ENCODE measurements around the gene CD40.

CD40 gene

DNA sequence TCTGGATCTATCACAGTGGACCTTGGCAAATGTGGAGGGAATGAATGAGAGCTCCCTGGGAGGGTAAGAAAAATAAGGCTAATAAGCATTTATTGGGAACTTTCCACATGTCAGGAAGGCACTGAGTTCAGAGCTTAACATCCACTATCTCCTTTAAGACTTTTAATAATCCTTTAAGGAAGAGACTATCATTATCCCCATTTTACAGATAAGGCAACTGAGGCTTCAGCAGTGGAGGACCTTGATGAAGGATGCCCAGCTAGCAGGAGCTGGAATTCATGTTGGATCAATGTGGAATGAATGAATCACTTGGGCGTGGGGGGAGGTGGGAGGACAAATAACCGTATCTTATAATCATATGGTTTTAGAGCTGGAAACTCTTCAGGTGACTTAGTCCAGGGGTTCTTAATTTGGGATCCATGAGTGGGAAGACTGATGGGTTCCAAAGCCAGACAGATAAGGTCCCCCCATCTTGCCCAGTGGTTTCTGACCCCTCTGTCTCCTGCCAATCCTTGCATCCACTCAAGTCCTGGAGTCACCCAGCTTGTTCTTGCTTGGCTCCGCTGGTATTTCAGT lies 54.9 kb downstream of the CD40 start:
- TF ChIP-seq POLR2A (IDR thresholded peaks at IDR 0.05; ENCODE audit: low read length) (no peak), GATA1 (IDR thresholded peaks at IDR 0.05; ENCODE audit: low read depth, low read length) (no peak)
- no peak for DNase-seq

DNA sequence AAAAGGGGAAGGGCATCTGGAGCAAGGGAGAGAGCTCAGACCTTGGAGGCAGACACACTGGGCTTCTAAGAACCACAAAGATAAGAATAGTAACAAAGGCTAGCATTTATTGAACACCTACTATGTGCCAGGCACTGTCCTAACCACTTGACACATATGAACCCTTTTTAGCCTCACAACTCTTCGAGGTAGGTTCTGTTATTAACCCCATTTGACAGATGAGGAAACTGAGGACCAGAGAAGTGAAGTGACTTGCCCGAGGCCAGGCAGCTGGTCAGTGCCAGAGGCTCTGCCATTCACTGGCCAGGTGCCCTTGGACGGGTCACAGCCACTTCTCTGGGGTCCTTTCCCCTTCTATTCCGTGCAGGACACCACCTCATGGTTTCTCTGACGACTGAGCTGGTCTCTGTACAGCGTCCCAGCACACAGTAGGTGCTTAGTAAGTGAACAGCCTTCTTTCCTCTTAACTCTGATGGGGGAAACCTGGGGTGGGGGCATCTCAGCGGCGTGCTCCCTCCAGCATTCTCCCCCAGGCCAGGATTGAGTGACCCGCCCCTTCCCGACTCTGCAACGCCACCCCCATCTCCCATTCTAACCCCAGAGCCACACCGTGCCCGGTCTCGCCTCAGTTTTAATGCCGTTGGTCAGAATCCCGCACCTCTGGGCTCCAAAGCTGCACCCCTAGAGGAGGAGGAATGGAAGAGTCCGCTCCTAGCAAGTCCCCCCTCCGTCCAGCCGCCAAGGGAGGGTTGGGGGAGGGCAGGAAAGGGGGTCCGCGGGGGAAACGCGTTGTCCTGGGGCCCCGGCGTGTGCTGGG lies 55.7 kb downstream of the CD40 start:
- no peak for TF ChIP-seq POLR2A (IDR thresholded peaks at IDR 0.05; ENCODE audit: low read length)
- no peak for TF ChIP-seq GATA1 (IDR thresholded peaks at IDR 0.05; ENCODE audit: low read depth, low read length)
- no peak for DNase-seq

DNA sequence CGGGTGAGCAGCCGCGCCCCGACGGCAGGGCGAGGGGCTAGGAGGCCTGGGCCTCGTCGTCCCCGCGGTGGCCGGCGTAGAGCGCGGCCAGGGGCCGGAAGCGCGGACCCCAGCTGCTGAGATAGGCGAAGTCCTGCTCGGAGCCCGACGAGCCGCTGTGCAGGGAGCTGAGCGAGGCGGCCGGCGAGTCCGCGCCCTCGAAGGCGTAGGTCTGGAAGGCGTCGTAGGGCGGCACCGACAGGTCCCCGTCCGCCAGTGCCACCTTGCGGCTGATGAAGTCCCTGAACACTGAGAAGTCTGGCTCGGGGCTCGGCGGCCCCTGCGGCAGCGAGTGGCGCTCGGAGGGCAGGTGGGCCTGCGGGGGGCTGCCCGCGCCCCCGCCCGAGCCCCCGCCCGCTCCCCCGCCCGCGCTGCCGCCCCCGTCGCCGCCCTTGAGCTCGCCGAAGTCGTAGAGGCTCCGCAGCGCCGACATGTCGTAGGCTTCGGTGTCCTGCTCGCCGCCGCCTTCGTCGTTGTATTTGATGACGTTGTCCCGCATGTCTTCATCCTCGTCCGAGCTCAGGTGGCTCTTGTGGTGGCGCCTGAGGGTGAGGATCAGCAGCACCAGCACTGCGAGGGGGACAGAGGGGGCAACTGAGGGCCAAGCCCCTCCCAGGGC lies 56.5 kb downstream of the CD40 start:
- TF ChIP-seq POLR2A (IDR thresholded peaks at IDR 0.05; ENCODE audit: low read length) (no peak), GATA1 (IDR thresholded peaks at IDR 0.05; ENCODE audit: low read depth, low read length) (no peak)
- DNase-seq: peak; percentile 73 to 83

DNA sequence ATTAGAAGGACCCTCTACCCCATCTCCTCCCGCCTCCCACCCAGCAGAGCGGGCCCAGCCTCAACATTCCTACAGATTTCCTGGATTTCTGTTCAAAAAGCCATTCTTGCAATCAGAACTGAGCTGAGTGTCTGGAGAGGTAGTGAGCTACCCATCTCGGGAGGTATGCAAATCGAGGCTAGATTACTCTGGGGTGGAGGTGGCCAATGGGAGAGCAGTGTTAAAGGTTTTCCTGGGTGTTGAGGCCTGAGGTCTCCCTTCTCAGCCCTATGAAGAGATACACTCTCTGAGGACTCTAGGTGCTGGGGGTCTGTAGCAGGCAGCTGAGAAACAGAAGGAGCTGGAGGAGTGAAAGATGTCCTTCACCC lies 57.0 kb downstream of the CD40 start:
- no peak for DNase-seq
- TF ChIP-seq POLR2A (IDR thresholded peaks at IDR 0.05; ENCODE audit: low read length) (no peak), GATA1 (IDR thresholded peaks at IDR 0.05; ENCODE audit: low read depth, low read length) (no peak)

DNA sequence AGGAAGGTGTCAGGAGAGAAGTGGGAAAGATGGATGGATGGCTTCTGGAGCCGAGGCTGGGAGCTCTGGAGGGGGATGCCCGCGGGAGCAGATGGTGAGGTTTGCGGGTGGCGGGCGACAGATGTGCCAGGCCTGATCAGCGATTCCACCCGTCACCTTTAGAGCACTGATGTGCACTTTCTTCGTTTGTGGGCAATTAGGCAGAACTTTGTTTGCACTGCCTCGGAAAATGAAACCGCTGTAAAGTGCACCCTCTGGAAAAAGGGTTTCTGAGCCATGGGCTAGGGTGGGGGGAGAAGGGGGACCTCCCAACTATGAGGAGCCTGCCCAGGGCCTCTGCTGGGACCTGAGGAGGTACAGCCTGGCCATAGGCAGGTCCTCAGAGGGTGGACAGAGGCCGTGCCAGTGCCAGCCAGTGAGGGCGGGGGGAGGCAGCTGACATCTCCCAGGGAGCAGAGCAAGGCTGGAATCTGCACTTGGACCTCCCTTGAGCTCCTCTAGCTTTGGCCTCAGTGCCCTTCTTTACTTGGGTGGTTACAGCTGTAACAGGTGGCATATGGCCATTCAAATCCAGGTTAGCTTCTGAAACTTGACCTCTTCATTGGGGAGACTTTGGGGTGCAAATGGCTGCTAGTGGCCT lies 58.7 kb downstream of the CD40 start:
- no peak for DNase-seq
- TF ChIP-seq GATA1 (IDR thresholded peaks at IDR 0.05; ENCODE audit: low read depth, low read length): no peak
- TF ChIP-seq POLR2A (IDR thresholded peaks at IDR 0.05; ENCODE audit: low read length): no peak

DNA sequence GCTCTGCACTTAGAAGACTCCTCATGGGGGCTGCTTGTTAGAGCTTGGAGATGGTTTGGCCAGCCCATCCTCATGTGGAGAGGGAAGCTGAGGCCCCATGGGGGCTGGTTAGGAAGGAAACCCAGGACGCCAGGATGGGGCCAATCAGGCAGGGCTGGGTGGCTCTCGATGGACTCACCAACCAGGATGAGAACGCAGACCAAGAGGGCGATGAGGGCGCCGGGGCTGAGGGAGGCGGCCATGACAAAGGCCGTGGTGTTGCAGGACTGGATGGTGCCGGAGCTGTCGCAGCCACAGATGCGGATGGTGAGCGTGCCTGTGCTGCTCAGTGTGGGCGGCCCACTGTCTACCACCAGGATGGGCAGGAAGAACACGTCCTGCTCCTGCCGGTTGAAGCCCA lies 59.7 kb downstream of the CD40 start:
- DNase-seq: no peak
- TF ChIP-seq GATA1 (IDR thresholded peaks at IDR 0.05; ENCODE audit: low read depth, low read length) (no peak), POLR2A (IDR thresholded peaks at IDR 0.05; ENCODE audit: low read length) (no peak)

DNA sequence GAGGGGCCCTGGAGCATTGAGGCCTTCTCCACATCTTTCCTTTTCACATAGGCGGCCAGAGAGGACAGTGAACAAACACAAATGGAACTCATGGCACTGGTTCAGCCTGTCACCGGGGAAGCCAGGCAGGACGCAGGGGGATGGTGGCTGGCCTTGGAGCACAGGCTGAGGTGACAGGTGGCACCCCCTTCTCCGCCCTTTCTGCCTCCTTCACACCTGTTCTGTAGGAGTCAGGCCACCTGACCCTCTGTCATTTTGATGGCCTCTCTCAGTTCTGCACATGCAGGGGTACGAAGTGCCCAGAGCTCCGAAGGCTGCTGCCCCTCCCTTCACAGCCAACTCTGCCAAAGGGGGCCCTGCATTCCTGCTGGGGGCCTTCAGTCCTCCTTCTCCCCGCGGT lies 60.8 kb downstream of the CD40 start:
- DNase-seq: no peak
- TF ChIP-seq GATA1 (IDR thresholded peaks at IDR 0.05; ENCODE audit: low read depth, low read length) (no peak), POLR2A (IDR thresholded peaks at IDR 0.05; ENCODE audit: low read length) (no peak)
